HG03280 (cell line): ENCODE measurements around the gene INHBC.

ENCODE experiments used
- ATAC-seq: cut with Tn5 transposase; IDR thresholded peaks from one replicate; pipeline ENCODE4 v1.9.1; 2021; ENCODE audit warnings: mild to moderate bottlenecking, moderate library complexity; ENCODE audit not compliant: unreplicated experiment

Gene INHBC

GRCh38 chr12:57465747-57466505 lies 31.3 kb downstream of the INHBC start:
- ATAC-seq, result no peak

GRCh38 chr12:57467212-57467874 lies 32.8 kb downstream of the INHBC start:
- no peak for ATAC-seq

GRCh38 chr12:57467915-57468314 lies 33.3 kb downstream of the INHBC start:
- ATAC-seq, result no peak

- no peak for ATAC-seq
These were observed 34.9 kb downstream of the INHBC start for GRCh38 chr12:57469296-57470164.

DNA sequence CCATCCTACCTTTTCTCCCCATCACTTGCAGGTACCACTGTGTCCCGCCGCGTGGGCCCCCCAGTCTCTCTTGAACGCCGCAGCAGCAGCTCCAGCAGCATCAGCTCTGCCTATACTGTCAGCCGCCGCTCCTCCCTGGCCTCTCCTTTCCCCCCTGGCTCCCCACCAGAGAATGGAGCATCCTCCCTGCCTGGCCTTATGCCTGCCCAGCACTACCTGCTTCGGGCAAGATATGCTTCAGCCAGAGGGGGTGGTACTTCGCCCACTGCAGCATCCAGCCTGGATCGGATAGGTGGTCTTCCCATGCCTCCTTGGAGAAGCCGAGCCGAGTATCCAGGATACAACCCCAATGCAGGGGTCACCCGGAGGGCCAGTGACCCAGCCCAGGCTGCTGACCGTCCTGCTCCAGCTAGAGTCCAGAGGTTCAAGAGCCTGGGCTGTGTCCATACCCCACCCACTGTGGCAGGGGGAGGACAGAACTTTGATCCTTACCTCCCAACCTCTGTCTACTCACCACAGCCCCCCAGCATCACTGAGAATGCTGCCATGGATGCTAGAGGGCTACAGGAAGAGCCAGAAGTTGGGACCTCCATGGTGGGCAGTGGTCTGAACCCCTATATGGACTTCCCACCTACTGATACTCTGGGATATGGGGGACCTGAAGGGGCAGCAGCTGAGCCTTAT lies 35.8 kb downstream of the INHBC start:
- no peak for ATAC-seq

DNA sequence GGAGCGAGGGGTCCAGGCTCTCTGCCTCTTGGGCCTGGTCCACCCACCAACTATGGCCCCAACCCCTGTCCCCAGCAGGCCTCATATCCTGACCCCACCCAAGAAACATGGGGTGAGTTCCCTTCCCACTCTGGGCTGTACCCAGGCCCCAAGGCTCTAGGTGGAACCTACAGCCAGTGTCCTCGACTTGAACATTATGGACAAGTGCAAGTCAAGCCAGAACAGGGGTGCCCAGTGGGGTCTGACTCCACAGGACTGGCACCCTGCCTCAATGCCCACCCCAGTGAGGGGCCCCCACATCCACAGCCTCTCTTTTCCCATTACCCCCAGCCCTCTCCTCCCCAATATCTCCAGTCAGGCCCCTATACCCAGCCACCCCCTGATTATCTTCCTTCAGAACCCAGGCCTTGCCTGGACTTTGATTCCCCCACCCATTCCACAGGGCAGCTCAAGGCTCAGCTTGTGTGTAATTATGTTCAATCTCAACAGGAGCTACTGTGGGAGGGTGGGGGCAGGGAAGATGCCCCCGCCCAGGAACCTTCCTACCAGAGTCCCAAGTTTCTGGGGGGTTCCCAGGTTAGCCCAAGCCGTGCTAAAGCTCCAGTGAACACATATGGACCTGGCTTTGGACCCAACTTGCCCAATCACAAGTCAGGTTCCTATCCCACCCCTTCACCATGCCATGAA lies 36.5 kb downstream of the INHBC start:
- ATAC-seq, result no peak

GRCh38 chr12:57471661-57472060 lies 37.1 kb downstream of the INHBC start:
- ATAC-seq, result no peak

DNA sequence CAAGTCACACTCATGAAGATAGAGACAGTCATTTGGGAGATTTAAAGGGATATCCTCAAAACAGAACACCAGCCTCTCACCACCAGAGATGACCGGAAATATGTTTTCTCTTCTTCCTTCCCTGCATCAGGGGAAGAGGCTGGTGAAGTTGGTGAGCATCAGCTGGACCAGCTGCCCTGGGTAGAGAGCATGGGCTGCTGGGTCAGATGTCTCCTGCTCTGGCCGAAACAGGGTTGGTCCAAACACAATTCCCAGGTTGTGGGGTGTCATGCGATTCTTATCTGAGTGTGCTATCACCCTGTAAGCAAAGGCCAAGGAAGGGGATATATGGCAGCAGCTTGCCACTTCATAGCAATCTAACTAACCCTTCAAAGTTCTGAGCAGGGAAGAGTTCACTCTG lies 37.8 kb downstream of the INHBC start:
- no peak for ATAC-seq

- no peak for ATAC-seq
These were observed 38.8 kb downstream of the INHBC start for GRCh38 chr12:57473392-57473791.

DNA sequence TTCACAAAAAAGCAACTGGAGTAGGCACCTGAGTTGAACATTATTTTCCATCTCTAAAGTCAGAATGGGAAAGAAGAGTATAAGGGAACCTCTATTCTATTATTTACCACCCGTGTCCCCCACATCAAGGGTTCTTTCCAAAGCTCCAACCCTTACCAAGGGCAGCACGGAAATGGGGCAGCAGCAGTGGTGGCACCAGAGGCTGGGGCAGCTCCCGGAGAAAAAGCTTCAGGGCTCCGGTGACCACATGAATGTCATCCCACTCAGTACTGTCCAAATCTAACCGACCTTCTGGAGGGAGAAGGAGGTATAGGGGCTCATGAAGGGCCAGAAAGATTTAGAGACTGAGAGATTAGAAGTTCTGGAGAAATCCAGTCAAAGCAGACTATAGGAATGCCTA lies 39.3 kb downstream of the INHBC start:
- ATAC-seq, result no peak

- ATAC-seq, result no peak
These were observed 39.8 kb downstream of the INHBC start for GRCh38 chr12:57474430-57474829.

DNA sequence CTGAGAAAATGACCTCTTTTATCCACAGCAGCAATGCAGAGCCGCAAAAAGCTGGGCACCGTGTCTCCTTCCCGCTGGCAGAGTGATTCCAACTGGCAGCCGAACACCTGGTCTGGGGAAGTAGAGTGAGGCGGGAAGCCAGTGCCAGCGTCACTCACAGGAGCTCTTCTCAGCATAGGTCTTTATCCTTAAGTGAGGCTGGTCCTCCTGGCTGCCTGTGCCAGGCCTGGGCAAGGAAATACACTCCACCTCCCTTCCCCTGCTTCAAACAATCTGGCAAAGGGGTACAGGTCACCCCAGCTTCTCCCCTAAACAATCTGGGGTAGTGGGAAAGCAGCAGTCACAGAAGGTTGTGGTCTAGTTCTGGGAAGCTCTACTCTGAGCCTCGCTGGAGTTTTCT lies 40.3 kb downstream of the INHBC start:
- ATAC-seq, result no peak

DNA sequence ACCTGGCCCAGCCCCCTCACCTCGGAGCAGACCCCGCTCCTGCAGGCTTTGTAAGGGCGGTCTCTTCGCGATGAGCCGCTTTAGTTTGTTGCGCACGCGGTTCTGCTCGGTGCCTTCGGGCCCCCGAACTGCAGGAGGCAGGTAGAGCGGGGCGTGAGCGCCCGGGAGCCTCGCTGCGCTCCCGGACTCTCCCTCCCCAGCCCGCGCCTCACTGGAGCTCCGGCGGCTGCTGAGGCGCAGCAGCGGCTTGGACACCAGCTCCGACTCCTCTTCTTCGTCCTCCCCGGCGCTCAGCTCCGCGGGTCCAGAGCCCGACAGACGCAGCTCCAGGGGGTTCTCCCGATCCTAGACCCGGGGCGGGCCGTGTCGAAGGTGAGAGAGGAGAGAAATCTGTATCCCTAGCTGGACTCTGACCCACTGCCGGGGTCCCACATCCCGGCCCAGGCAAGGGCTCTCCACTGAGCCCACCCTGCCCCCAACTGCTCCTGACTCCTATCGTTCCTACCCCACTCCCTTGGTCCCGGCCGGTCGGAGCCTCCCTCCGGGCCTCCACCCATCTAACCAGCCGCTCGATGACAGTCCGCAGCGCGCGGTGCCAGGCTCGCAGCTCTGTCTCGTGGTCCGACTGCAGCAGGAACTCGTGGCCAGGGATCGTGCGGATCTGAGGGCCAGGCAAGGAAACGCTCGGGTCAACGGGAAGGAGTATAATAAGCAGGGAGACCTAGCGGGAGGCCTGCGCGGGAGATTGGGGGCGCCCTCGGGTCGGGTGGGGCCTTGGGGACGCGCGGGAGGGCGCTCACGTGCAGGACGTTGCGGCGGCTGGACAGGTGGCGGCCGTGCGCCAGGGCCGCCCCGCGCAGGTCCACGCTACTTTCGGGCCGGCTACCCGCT lies 40.9 kb downstream of the INHBC start:
- ATAC-seq, result no peak

DNA sequence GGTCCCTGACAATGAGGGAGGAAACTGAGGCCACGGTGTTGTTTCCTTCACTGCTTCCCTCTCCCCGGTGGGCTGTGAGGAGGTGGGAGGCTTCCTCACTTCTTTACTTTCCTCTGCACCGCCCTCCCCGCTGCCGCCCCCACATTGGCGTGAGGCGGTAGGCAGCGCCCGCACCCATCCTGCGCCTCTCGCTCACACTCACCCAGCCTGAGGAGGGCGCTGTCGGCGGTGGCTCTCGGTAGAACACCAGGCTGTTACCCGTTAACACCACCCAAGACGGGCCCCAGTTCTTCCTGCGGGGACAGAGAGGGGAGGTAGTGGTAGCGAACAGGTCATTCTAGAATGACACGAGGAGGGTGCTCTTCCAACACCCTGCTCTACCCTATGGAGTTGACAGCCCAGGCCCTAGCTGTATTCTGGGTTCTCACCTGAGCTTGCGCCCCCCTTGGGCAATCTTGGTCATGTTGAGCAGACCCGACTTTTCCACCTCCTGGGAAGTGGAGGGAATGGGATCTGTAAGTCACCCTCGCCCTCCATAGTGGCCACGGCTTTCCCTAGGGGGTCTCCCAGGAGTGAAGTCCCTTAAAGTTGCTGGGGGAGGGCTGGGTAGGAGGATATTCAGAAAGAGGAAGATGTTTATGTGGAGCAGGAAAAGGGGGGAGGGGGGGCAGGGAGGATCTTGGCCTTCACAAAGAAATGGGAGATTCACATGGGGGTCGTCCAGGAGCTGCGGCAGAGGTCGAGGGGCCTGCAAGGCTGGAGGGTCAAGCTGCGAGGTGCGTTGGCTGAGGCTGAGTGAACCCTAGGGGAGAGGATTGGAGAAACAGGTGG lies 41.8 kb downstream of the INHBC start:
- ATAC-seq, result no peak

GRCh38 chr12:57476993-57477709 lies 42.6 kb downstream of the INHBC start:
- ATAC-seq, result no peak

DNA sequence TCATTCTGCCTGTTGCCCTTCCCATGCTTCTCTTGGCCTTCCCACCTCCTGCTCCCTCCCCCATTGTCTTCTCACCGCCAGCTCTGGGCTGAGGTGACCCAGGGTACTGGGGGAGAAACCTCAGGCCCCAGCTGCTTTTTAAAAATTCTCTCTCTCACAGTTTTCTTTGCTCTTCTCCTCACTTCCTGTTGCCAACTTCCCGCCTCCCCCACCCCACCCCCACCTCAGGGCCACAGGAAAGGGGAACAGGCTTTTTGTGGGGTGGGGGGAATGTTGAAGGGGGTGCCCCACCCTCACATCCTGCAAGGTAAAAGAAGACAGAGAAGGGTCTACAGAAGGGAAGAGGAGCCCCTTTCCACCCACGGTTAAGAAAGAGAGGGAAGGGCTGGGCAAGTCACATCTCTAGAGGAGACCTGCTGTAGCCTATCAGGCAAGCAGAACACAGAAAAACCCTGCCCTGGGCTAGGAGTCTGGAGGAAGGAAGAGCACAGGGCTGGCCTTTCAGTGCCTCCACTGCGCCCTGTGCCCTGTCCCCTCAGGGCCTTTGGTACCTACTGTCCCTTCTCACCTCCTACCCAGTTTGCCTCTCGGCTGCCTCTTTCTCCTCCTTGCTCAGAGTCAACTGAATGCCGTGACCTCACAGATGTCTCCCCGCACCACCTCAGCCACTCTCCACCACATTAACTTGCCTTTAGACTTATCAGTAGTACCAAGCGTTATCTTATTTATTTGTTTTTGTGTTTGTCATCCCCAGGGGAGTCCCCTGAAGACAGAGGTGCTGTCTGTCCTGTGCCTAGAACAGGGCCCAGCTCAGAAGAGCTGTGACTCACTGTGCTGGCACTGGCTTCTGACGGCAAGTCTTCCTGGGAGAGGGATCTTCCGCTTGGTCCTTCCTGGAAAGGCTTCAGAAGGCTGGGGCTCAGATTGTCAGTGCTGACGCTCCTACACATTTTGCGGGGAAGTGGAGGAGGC lies 43.4 kb downstream of the INHBC start:
- ATAC-seq, result no peak

- ATAC-seq, result no peak
These were observed 44.4 kb downstream of the INHBC start for GRCh38 chr12:57479043-57479375.
